GM19025 (cell line): Measurements from ENCODE around the gene ERBIN.
"Not testable (repeated sequence)": the region's sequence is repeated elsewhere in the genome, so short reads cannot be mapped to it uniquely, and the experiment has no call there.

Experiments used
- ATAC-seq: cut with Tn5 transposase; IDR thresholded peaks from one replicate; pipeline ENCODE4 v1.9.1; 2021; ENCODE audit warnings: mild to moderate bottlenecking, low read depth, moderate library complexity; ENCODE audit not compliant: unreplicated experiment

Gene ERBIN, protein sequence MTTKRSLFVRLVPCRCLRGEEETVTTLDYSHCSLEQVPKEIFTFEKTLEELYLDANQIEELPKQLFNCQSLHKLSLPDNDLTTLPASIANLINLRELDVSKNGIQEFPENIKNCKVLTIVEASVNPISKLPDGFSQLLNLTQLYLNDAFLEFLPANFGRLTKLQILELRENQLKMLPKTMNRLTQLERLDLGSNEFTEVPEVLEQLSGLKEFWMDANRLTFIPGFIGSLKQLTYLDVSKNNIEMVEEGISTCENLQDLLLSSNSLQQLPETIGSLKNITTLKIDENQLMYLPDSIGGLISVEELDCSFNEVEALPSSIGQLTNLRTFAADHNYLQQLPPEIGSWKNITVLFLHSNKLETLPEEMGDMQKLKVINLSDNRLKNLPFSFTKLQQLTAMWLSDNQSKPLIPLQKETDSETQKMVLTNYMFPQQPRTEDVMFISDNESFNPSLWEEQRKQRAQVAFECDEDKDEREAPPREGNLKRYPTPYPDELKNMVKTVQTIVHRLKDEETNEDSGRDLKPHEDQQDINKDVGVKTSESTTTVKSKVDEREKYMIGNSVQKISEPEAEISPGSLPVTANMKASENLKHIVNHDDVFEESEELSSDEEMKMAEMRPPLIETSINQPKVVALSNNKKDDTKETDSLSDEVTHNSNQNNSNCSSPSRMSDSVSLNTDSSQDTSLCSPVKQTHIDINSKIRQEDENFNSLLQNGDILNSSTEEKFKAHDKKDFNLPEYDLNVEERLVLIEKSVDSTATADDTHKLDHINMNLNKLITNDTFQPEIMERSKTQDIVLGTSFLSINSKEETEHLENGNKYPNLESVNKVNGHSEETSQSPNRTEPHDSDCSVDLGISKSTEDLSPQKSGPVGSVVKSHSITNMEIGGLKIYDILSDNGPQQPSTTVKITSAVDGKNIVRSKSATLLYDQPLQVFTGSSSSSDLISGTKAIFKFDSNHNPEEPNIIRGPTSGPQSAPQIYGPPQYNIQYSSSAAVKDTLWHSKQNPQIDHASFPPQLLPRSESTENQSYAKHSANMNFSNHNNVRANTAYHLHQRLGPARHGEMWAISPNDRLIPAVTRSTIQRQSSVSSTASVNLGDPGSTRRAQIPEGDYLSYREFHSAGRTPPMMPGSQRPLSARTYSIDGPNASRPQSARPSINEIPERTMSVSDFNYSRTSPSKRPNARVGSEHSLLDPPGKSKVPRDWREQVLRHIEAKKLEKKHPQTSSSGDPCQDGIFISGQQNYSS (N-terminal part only)

DNA sequence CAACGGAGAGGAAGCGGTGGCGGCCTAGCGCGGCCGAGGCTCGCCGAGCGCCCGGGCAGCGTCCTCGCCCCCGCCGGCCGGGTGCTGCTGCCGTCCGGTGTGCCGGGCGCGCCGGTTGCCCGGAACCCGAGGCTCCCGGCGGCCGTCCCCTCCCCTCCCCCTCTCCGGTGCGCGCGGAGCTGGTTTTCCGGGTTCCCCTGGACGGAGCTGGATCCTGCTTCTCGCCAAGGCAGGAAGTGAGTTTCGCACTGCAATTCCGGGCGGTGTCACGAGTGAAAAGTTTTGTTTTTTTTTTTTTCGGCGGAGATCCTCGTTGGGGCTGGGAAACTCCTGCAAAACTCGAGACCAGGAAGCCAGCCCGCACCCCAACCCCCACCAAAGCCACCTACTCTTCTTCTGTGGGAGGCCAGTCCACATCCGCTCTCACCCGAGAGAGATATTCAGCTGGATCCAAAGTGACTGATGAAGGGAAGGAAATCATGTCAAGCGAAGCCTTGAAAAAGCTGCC is at the start of gene ERBIN:
TSS of gene ERBIN (plus strand) at position 300 of the 508 bp plus-strand sequence. CDS start 66,144 bp downstream, outside the sequence.
- ATAC-seq: peak; percentile 26

DNA sequence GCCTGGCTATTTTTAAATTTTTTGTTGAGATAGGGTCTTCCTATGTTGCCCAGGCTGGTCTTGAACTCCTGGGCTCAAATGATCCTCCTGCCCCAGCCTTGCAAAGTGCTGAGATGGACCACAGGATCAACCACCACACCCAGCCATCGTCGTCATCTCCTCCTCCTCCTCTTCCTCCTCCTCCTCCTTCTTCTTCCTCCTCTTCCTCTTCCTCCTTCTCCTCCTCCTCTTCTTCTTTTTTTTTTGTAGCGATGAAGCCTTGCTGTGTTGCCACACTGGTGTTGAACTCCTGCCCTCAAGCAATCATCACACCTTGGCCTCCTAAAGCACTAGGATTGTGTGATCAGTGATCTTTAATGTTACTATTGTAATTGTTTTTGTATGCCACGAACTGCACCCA is 49.4 kb upstream of the ERBIN start:
- ATAC-seq: no peak

DNA sequence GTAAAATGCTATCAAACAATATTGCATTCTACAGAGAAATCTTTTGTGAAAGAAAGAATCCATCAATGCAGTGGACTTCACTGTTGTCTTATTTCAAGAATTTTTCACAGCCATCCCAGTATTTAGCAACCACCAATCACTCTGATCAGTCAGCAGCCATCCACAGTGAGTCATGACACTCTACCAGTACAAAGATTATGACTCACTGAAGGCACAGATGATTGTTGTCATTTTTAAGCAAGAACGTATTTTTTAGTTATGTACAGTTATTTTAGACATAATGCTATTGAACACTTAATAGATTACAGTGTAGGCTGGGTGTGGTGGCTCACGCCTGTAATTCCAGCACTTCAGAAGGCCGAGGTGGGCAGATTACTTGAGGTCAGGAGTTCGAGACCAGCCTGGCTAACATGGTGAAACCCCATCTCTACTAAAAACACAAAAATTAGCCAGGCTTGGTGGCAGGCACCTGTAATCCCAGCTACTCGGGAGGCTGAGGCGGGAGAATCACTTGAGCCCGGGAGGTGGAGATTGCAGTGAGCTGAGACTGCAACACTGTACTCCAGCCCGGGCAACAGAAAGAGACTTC is 46.6 kb upstream of the ERBIN start:
- ATAC-seq: not testable (repeated sequence)

DNA sequence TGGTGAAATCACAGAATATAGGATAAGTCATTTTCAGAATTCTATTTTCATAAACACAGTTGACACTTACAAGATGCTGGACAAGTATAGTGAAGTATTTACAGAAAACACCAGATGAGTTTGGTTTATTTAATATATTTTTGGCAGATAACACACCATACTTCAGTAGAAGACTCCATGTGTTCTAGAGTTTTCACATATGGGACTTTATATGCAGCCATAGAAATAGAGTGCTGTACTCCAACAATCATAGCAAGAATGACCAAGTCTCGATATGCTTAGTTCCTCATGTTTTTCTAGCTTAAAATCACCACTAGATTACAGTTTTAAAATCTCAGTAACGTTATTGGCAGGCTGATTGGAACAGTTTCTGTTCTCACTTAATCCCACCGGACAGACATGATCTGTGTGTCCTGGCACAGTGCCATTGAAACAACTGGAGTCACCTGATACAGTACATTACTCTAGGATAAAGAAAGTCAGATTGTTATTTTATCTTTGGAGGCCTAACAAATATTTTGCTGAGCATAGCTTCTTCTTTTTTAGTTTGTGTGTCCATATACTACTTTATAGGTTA is 45.8 kb upstream of the ERBIN start:
- ATAC-seq: no peak

DNA sequence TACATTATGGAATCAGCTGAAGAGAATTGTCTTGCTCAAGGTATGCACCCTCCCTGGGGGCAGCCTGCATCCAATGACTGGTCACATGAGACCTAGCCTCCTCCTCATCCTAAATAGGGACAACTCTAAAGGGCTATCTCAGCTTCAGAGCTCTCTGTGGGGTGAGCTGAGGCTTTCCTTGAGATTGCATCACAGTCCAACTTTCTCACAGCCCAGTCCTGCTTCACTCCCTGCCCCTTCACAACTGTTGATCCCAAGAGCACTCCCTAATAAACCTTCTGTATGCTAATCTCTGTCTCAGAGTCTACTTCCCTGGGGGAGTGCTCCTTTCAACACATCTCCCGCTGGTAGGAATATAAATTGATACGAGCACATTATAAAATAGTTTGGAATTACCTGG is 44.1 kb upstream of the ERBIN start:
- no peak for ATAC-seq

DNA sequence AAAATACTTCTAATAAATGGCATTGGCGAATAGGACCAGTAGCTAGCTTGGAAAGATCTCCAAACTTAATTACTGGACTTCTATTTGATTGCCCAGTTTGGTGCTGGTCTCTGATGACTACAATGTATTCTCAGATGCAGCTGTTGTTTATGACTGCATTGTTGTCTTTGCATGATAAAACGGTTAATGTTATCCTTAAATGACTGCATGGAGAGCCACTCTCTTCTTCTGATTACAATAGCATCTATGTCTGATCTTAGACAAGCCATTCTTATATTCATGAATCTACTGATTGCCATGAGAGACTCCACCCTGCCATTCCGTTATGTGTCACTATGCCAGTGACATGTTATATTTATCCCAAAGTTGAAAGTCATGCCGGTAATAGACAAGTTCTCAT is 42.9 kb upstream of the ERBIN start:
- ATAC-seq: no peak

DNA sequence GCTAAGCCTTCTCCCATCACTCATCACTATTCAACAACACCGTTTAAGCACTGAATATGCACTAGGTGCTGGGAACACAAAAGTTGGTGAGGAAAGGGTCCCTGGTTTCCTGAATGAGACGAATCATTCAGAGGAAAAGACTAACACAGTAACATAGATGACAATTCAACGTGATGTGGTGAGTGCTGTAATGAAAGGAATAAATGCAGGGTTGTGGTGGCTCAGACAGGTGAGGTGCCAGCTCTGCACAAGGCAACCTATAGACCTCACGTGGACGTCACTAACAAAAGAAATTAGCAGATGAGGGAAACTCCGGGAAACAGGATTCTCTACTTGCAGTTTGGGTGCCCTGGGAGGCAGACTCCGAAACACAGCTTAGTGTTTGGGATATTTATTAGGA is 40.0 kb upstream of the ERBIN start:
- no peak for ATAC-seq

DNA sequence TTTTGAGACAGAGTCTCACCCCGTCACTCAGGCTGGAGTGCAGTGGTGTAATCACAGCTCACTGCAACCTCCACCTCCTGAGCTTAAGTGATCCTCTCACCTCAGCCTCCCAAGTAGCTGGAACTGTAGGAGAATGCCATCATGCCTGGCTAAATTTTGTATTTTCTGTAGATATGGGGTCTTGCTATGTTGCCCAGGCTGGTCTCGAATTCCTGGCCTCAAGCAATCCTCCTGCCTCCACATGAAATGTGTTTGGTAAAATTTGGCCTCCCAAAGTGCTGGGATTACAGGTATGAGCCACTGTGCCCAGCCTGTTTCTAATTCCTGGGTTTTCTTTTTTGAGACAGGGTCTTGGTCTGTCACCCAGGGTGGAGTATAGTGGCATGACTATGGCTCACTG is 34.4 kb upstream of the ERBIN start:
- not testable (repeated sequence) for ATAC-seq

DNA sequence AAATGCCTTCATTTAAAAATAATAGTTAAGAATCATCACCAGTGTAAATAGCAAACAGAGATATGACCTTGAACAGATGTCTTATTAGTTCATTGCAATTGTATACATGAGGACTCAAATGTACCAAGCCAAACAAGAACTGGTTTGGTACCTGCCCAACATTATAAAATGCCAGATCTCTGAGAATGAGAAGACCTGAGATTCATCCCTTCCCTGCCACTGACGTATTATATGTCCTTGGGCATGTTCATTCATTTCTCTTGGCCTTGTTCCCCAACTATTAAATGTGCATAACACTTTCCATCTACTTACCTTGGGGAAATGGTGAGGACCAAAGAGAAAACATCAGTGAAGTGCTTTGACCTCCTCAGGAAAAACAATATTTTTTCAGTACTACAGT is 33.6 kb upstream of the ERBIN start:
- no peak for ATAC-seq

DNA sequence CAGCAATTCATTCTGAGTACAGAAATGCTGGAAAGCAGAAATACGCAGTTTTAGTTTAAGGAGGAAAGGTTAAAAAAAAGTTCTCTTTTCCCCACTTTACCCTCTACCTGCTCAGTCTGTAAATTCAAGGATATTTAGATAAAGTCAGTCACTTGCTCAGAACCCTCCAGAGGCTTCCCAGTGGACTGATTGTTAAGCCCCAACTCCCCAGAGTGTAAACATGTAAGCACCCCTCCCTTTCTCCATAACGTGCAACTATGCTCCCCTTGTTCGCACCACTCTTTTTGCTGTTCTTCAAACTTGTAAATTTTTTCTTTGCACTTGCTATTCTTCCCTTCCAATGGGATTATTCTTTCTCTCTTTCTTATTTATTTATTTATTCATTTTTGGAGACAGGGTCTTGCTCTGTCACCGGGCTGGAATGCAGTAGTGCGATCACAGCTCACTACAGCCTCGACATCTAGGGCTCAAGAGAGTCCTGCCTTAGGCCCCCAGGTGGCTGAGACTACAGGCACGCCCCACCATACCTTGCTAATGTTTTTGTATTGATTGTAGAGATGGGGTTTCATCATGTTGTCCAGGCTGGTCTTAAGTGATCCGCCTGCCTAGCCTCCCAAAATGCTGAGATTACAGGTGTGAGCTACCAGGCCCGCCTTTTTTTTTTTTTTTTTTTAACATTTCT is 32.5 kb upstream of the ERBIN start:
- no peak for ATAC-seq

DNA sequence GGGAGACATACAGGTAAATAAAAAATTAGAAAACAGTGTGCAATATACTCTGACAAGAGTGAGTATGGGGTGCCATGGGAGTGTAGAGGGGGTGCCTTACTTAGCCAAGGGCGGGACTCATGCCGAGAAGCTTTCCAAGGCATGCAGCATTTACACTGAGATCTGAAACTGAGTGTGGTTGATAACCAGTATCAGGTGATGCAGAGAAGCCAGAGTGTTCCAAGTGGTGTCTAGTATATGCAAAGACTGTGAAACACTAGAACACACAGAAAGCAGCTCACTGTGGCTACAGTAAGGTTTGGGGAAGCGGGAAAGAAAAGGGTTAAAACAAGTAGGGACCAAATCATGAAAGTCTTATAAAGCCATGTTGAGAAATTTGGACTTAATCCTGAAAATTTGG is 30.5 kb upstream of the ERBIN start:
- no peak for ATAC-seq

DNA sequence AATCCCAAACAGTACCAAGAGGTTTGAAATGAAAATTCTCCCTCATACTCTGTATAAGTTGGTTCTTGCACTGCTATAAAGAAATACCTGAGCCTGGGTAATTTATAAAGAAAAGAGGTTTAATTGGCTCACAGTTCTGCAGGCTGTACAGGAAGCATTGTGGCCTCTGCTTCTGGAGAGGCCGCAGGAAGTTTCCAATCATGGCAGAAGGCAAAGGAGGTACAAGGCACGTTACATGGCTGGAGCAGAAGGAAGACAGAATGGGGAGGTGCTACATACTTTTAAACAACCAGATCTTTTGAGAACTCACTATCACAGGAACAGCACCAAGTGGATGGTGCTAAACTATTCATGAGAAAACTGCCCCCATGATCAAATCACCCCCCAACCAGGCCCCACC is 25.6 kb upstream of the ERBIN start:
- ATAC-seq: no peak

DNA sequence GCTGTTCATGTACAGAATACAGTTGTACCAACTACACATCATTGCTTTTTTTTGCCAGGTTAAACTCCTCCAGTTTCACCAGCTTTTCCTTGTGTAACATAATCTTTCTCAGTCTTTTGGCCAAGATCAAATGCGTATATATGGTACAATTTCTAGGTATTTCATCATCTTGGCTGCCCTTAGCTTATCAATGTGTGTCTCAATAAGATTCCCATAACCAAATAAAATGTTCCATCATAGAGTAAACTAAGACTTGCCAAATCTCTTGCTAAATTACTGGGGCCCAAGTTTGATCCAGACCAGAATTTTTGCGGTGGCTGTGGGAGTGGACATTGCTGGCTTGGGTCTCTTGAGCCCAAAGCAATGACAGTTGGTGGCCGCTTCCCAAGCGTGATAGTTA is 24.3 kb upstream of the ERBIN start:
- ATAC-seq: no peak

DNA sequence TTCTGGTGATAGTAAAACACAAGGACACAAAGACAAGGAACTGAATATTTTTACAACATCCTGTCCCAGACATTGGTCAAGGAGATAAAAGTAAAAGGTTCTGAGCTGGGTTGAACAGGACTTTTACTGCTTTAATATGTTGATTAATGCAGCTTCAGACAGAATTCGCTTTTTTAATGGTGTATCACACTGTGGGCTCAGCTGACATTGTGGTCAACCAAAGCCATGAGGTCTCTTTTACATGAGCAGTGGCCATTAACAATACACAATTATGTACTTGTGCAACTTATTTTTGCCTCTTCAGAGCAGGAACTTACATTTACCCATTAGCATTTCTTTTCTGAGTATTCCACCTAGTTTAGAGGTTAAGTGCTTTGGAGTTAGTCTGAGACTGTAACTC is 22.8 kb upstream of the ERBIN start:
- no peak for ATAC-seq

DNA sequence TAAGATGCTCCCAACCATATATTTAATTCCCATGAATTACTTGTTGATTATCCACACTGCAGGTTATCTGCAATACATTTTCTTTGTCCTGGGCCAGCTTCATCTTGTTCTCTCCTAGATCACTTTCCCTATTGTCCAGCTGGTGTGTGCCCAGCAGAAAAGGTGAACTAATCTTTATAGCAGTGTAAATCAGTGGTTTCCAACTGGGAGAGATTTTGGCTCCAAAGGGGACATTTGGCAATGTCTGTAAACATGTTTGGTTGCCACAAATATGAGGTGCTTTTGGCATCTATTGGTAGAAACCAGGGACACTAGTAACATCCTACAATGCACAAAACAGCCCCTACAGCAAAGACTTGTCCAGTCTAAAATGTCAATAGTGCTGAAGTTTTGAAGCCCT is 20.1 kb upstream of the ERBIN start:
- no peak for ATAC-seq

DNA sequence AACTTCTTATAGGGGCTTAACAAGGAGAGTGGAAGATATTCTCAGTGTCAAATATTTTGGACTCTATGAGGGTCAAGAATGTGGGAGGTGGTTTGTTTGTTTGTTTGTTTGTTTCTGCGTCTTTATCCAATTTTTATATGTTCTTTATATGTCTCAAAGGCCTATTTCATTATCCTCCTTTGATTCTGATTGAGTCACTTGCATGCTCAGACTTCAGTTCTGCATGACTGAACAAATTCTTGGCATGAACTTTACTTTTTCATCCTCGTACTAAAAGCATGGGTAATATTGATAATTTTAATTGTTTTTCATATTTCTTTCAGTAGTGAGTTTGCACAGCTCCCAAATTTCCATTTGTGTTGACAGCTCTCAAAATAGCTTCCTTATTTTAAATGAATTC is 19.2 kb upstream of the ERBIN start:
- ATAC-seq: no peak

DNA sequence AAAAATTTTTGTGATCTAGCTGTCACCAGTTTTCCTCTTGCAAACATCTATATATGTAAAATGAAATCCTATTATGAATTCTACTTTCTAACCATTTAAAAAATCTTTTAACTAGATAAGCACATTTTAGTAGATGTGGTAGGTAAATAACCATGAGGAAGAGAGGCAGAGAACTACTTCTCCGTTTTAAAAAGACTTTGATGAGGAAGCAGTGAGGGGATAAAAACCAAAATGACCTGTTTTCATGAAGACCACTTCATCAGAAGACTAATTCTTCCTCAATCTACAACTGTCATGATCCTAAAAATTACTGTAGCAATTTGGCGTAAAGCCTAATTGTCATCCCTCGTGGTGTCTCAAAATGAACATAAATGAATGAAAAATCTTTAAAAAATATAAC is 15.7 kb upstream of the ERBIN start:
- ATAC-seq: no peak

DNA sequence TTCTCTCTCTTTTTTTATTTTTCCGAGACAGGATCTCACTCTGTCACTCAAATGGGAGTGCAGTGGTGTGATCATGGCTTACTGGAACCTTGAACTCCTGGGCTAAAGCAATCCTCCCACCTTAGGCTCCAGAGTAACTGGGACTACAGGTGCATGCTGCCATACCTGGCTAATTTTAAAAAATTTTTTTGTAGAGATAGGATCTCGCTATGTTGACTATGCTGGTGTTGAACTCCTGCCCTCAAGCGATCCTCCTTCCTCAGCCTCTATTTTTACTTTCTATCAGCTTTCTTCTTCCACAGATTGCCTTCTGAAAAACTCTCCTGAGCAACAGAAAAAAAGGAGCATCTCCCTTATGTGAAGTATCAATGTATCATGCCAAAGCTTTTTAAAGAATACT is 14.1 kb upstream of the ERBIN start:
- no peak for ATAC-seq

DNA sequence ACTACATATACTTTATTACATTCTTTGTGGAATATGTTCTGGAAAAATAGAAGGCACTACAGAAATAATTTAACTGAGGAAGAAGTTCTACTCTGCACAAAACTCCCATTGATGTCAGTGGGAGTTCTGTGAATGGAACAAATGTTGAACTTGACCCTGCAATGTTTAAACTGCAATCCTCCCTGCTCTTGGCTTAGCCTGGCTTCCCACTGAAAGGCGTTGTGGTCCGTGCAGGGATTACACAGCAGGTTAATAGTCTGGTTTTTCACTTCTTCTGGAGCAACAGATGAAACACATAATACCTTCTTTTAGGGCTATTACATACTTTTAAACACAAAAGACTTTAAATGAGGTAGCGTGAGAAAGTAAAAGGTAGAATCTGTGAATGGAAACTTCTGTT is 12.9 kb upstream of the ERBIN start:
- ATAC-seq: no peak
